HepG2 (cell line): Measurements from ENCODE around the gene ITIH1. TPM values are rescaled to one million over a fixed set of nuclear protein-coding genes. Genes with fewer than 3 reads are reported as not detected.

Experiments used
- ATAC-seq: fragments of 200-7000 bp; cut with Tn5 transposase; 3 replicates; pipeline ENCODE4 v1.9.1; 2020; ENCODE audit warnings: mild to moderate bottlenecking, moderate library complexity
- BruUV-seq: library from RNA; stranded (reverse); fragments of 400-500 nt; replicated peaks from 2 replicates; lab custom pipeline; 2021; lab: Mats Ljungman, UMichigan
- CTCF ChIA-PET: fragments of 300-600 bp; formaldehyde crosslinking; extraction: SDS; loops from one replicate; lab custom pipeline; 2021; ENCODE audit warnings: low total read pairs, inconsistent platforms, low intra/inter-chr PET ratio; lab: Yijun Ruan, JAX
- POLR2A ChIA-PET: fragments of 350-600 bp; sonication (Branson Sonifier 250); formaldehyde crosslinking; loops from one replicate; lab custom pipeline; 2020; ENCODE audit warnings: antibody characterized with exemption, inconsistent platforms; lab: Yijun Ruan, JAX
- DNase-seq: peaks from one replicate; pipeline ENCODE4 v3.0.0-alpha.2; 2015; ENCODE audit warnings: low spot score
- FAIRE-seq: peaks from 3 replicates; lab custom pipeline; 2011; peaks lifted over from hg19 to GRCh38; lab: Jason Lieb, UNC
- H2AFZ ChIP-seq: one replicate; pipeline ENCODE4 v1.6.1; 2011; ENCODE audit warnings: low read length, inconsistent platforms
- H3K27ac ChIP-seq: fragments of 300-600 bp; 3 replicates; pipeline ENCODE4 v1.8.0; 2011; ENCODE audit warnings: mixed run types, mild to moderate bottlenecking, mixed read lengths, low read length, inconsistent platforms; ENCODE audit not compliant: insufficient read depth; ENCODE audit errors: extremely low read length
- H3K27me3 ChIP-seq, 2 experiments: fragments of 200-600 bp in 1 of 2; 2 replicates in 1 of 2; 3 replicates in 1 of 2; pipeline versions ENCODE4 v1.6.0 to v1.8.0; 2011; ENCODE audit warnings: low read length in 2 of 2, mild to moderate bottlenecking in 2 of 2, moderate library complexity in 2 of 2, inconsistent platforms in 1 of 2; ENCODE audit not compliant: insufficient read depth in 2 of 2, control insufficient read depth in 1 of 2
- H3K36me3 ChIP-seq, 2 experiments: fragments of 200-600 bp in 1 of 2; replicated peaks in 1 of 2; 2 replicates in 1 of 2; 3 replicates in 1 of 2; pipeline versions ENCODE4 v1.5.1 to v1.8.0; 2011; ENCODE audit warnings: low read length in 2 of 2, inconsistent platforms in 1 of 2; ENCODE audit not compliant: insufficient read depth in 2 of 2, control insufficient read depth in 1 of 2
- H3K4me1 ChIP-seq: 2 replicates; pipeline ENCODE4 v1.5.1; 2012; ENCODE audit warnings: low read length, inconsistent platforms; ENCODE audit not compliant: insufficient read depth
- H3K4me2 ChIP-seq: 2 replicates; pipeline ENCODE4 v1.6.0; 2011; ENCODE audit warnings: low read depth, low read length, inconsistent platforms
- H3K4me3 ChIP-seq, 3 experiments: fragments of 200-600 bp in 1 of 3; sonication (generic), shearing (Covaris generic) in 1 of 3; replicated peaks in 1 of 3; 2 replicates each; pipeline ENCODE4 v1.5.1; 2011 to 2016; ENCODE audit warnings: low read length in 3 of 3, inconsistent platforms in 2 of 3, low read depth in 2 of 3, mild to moderate bottlenecking in 2 of 3, control low read depth in 1 of 3, mixed read lengths in 1 of 3; ENCODE audit not compliant: insufficient read depth in 1 of 3
- H3K79me2 ChIP-seq: one replicate; pipeline ENCODE4 v1.6.1; 2011; ENCODE audit warnings: low read length, inconsistent platforms; ENCODE audit not compliant: insufficient read depth
- H3K9ac ChIP-seq: 2 replicates; pipeline ENCODE4 v1.6.0; 2011; ENCODE audit warnings: mild to moderate bottlenecking, low read depth, low read length, inconsistent platforms; ENCODE audit not compliant: insufficient read depth
- H3K9me3 ChIP-seq: 2 replicates; pipeline ENCODE4 v1.5.1; 2012; ENCODE audit warnings: mild to moderate bottlenecking, low read length
- H4K20me1 ChIP-seq: 2 replicates; pipeline ENCODE4 v1.6.0; 2011; ENCODE audit warnings: inconsistent platforms, mild to moderate bottlenecking, low read length, moderate library complexity; ENCODE audit not compliant: insufficient read depth
- AFF4 ChIP-seq: sonication (generic); formaldehyde crosslinking; IDR thresholded peaks from 2 replicates; pipeline ENCODE4 v1.4.0; 2020; ENCODE audit warnings: missing genetic modification reagents
- CEBPB ChIP-seq: IDR thresholded peaks from 2 replicates; pipeline ENCODE4 v1.6.1; 2011; ENCODE audit warnings: low read depth, low read length, improper control_type of control experiment, borderline replicate concordance
- NFE2L2 ChIP-seq: fragments of 150-350 bp; IDR thresholded peaks from 2 replicates; pipeline ENCODE4 v1.6.1; 2014; ENCODE audit warnings: low read length
- ONECUT2 ChIP-seq: sonication (generic); formaldehyde crosslinking; IDR thresholded peaks from 2 replicates; pipeline ENCODE4 v1.4.0; 2020; ENCODE audit warnings: missing genetic modification reagents
- REST ChIP-seq, 2 experiments: IDR thresholded peaks; 2 replicates each; pipeline ENCODE4 v1.6.1; 2011 to 2012; ENCODE audit warnings: low read length in 2 of 2, borderline replicate concordance in 1 of 2, low read depth in 1 of 2, mild to moderate bottlenecking in 1 of 2, moderate library complexity in 1 of 2
- SRSF1 ChIP-seq: fragments of 200-400 bp; formaldehyde crosslinking; optimal IDR thresholded peaks from 2 replicates; pipeline ENCODE3; 2017; ENCODE audit warnings: mild to moderate bottlenecking, low read depth, low read length, moderate library complexity
- STAT6 ChIP-seq: sonication (generic); formaldehyde crosslinking; IDR thresholded peaks from 2 replicates; pipeline ENCODE4 v1.4.0; 2020; ENCODE audit warnings: missing genetic modification reagents, mild to moderate bottlenecking, borderline replicate concordance
- ZFP82 ChIP-seq: sonication (generic); formaldehyde crosslinking; IDR thresholded peaks from 2 replicates; pipeline ENCODE4 v1.5.1; 2020; ENCODE audit warnings: mild to moderate bottlenecking, missing genetic modification reagents, borderline replicate concordance
- ZNF510 ChIP-seq: sonication (generic); formaldehyde crosslinking; IDR thresholded peaks from 2 replicates; pipeline ENCODE4 v1.4.0; 2020; ENCODE audit warnings: low read depth, mild to moderate bottlenecking, missing genetic modification reagents
- ZNF564 ChIP-seq: sonication (generic); formaldehyde crosslinking; IDR thresholded peaks from 2 replicates; pipeline ENCODE4 v1.8.1; 2023; ENCODE audit warnings: mild to moderate bottlenecking, missing genetic modification reagents
- ZNF567 ChIP-seq: sonication (generic); formaldehyde crosslinking; IDR thresholded peaks from 2 replicates; pipeline ENCODE4 v1.8.1; 2023; ENCODE audit warnings: mild to moderate bottlenecking, missing genetic modification reagents, borderline replicate concordance
- ZNF773 ChIP-seq: sonication (generic); formaldehyde crosslinking; IDR thresholded peaks from 2 replicates; pipeline ENCODE4 v1.4.0; 2020; ENCODE audit warnings: missing genetic modification reagents, borderline replicate concordance
- ZSCAN12 ChIP-seq: sonication (generic); formaldehyde crosslinking; IDR thresholded peaks from 2 replicates; pipeline ENCODE4 v1.9.0; 2021; ENCODE audit warnings: mild to moderate bottlenecking, missing genetic modification reagents
- ZSCAN21 ChIP-seq: sonication (generic); formaldehyde crosslinking; IDR thresholded peaks from 2 replicates; pipeline ENCODE4 v1.8.0; 2022; ENCODE audit warnings: mild to moderate bottlenecking, missing genetic modification reagents, moderate library complexity, borderline replicate concordance
- WGBS: methylation state at CpG from one replicate; pipeline ENCODE4 v1.1.6; 2017; ENCODE audit warnings: low lambda C conversion rate; 5-methylcytosine and 5-hydroxymethylcytosine counted together
- in situ Hi-C: cut with HindIII; loops from 2 replicates; pipeline ENCODE4 v1.10.0; 2017; ENCODE audit warnings: low pct_unique_long_range_greater_than_20kb; ENCODE audit not compliant: extremely low pct_ligation_motif_present
- intact Hi-C: fragments of 100-400 bp; cut with micrococcal nuclease; formaldehyde crosslinking; loops from one replicate; pipeline ENCODE4 v1.10.0; 2022; ENCODE audit not compliant: unreplicated experiment
- polyA plus RNA-seq, 8 experiments: library from polyadenylated mRNA; depleted of rRNA in 3 of 8; stranded (reverse) in 7 of 8; unstranded in 1 of 8; fragments of >200 nt; fragmentation: Illumina TruSeq in 4 of 8; extraction: Trizol in 4 of 8; gene quantifications; 2 replicates each; pipeline versions ENCODE4 v1.2.1 to v1.2.3, GENCODE V29; 2011 to 2016; ENCODE audit warnings: low read depth in 4 of 8, missing spikeins in 1 of 8, mixed read lengths in 1 of 8; ENCODE audit not compliant: insufficient read depth in 1 of 8
- total RNA-seq, 5 experiments: library from RNA; depleted of rRNA; stranded (reverse); fragments of >200 nt; fragmentation: Illumina TruSeq; extraction: Trizol; gene quantifications; 2 replicates each; pipeline ENCODE4 v1.2.3, GENCODE V29; 2016; ENCODE audit warnings: low read depth in 1 of 5

Gene ITIH1
- total and polyA plus RNA-seq, 2 of the 13 experiments (the other 11 are each of a cell fraction or from before 2014, with no cell fraction given) = 12.3 to 19.6 TPM

GRCh38 chr3:52827441-52827840 is 50.0 kb downstream of the ITIH1 start:
- POLR2A ChIA-PET = interaction anchor here (1.3 kb wide), 1 partner anchor 33 kb away, joined by 7 read pairs; the partner anchor contains the start of gene ITIH3
- DNase-seq = no peak
- CTCF ChIA-PET = interaction anchor here (1.1 kb wide), 1 partner anchor 24 kb away, joined by 3 read pairs; no protein-coding TSS in a partner anchor
- H3K9ac ChIP-seq = no peak overlapping the region
- intact Hi-C loops = loop anchor here (10.0 kb wide), 1 partner anchor 53 kb away; the partner anchor contains the start of genes ITIH1 and NEK4
- H3K79me2 ChIP-seq = no peaks in the 10 kb centered on the region
- H4K20me1 ChIP-seq = no peaks in the 10 kb centered on the region
- peaks cover 74% of the 10 kb centered on the region for H3K4me1 ChIP-seq
- peak; percentile 3 for ATAC-seq
- H3K4me2 ChIP-seq = peak overlapping the region; percentile 62
- H3K27ac ChIP-seq = no peak overlapping the region
- no TSS peak for BruUV-seq
- FAIRE-seq = no peak
- 36% methylated on average over 9 of the region's 9 CpGs for WGBS
- no peaks in the 10 kb centered on the region for H3K36me3 ChIP-seq
- H3K4me3 ChIP-seq = peak overlapping the region in 1 of 3 experiments; percentile 41; a peak in 1 of 6 replicates
- H3K27me3 ChIP-seq = no peaks in the 10 kb centered on the region
- no peaks in the 10 kb centered on the region for H3K9me3 ChIP-seq
- in situ Hi-C loops = no loop called here
- H2AFZ ChIP-seq = no peak overlapping the region
- TF ChIP-seq SRSF1 (no peak), CEBPB (no peak), ZSCAN21 (CRISPR knock-in tag) (0 out of 2 replicates have a peak, but pooled peaks have one; percentile 11), ZFP82 (CRISPR knock-in tag) (no peak), STAT6 (CRISPR knock-in tag) (0 out of 2 replicates have a peak, but pooled peaks have one; percentile 45), ZNF564 (CRISPR knock-in tag) (no peak), REST (IDR thresholded peaks at IDR 0.05; ENCODE audit: borderline replicate concordance in 1 of 2, low read depth in 1 of 2, low read length in 2 of 2) (no peak), ZSCAN12 (no peak), ZNF567 (CRISPR knock-in tag) (no peak), NFE2L2 (no peak), ONECUT2 (CRISPR knock-in tag) (no peak), ZNF773 (CRISPR knock-in tag) (no peak), AFF4 (no peak), ZNF510 (CRISPR knock-in tag) (no peak)
